ACC112 (cell line): ENCODE results near the gene TXNDC16.

Experiments used
- H2AFZ ChIP-seq: fragments of 200-600 bp; sonication (generic); one replicate; pipeline ENCODE4 v1.6.0; 2017; ENCODE audit warnings: antibody characterized with exemption, low read length; ENCODE audit not compliant: unreplicated experiment
- H3K27ac ChIP-seq: fragments of 200-600 bp; sonication (generic); 2 replicates; pipeline ENCODE4 v1.5.1; 2014; ENCODE audit warnings: low read depth, mild to moderate bottlenecking, antibody characterized with exemption, low read length, moderate library complexity
- H3K27me3 ChIP-seq: fragments of 200-600 bp; sonication (generic); 2 replicates; pipeline ENCODE4 v1.6.1; 2014; ENCODE audit warnings: mild to moderate bottlenecking, antibody characterized with exemption, low read length, moderate library complexity, mixed read lengths; ENCODE audit not compliant: insufficient read depth
- H3K36me3 ChIP-seq: fragments of 200-600 bp; sonication (generic); 2 replicates; pipeline ENCODE4 v1.6.1; 2016; ENCODE audit warnings: mild to moderate bottlenecking, antibody characterized with exemption, low read length, moderate library complexity, mixed read lengths; ENCODE audit not compliant: insufficient read depth
- H3K4me1 ChIP-seq: fragments of 200-600 bp; sonication (generic); one replicate; pipeline ENCODE4 v1.6.1; 2016; ENCODE audit warnings: low read length, mixed read lengths; ENCODE audit not compliant: insufficient read depth, unreplicated experiment, control insufficient read depth
- H3K4me3 ChIP-seq: fragments of 200-600 bp; sonication (generic); 2 replicates; pipeline ENCODE4 v1.5.1; 2014; ENCODE audit warnings: mild to moderate bottlenecking, low read depth, low read length
- H3K79me2 ChIP-seq: fragments of 200-600 bp; sonication (generic); one replicate; pipeline ENCODE4 v1.6.0; 2016; ENCODE audit warnings: low read length; ENCODE audit not compliant: control insufficient read depth, unreplicated experiment, insufficient read depth

Gene TXNDC16

GRCh38 chr14:52395728-52396127, 156.6 kb downstream of the TXNDC16 start:
- no peak overlapping the region for H2AFZ ChIP-seq
- H3K4me3 ChIP-seq = no peak overlapping the region
- no peak overlapping the region for H3K27ac ChIP-seq
- peaks cover 20% of the 10 kb centered on the region for H3K4me1 ChIP-seq
- no peaks in the 10 kb centered on the region for H3K36me3 ChIP-seq
- no peaks in the 10 kb centered on the region for H3K79me2 ChIP-seq
- H3K27me3 ChIP-seq = no peaks in the 10 kb centered on the region

GRCh38 chr14:52391881-52392615, 160.3 kb downstream of the TXNDC16 start:
- peak overlapping the region; percentile 50; the same call in 1 of the 2 replicates for H3K4me3 ChIP-seq
- peak overlapping the region; percentile 84 for H2AFZ ChIP-seq
- no peaks in the 10 kb centered on the region for H3K79me2 ChIP-seq
- H3K27ac ChIP-seq = peak overlapping the region; percentile 77
- no peaks in the 10 kb centered on the region for H3K36me3 ChIP-seq
- H3K4me1 ChIP-seq = peaks cover 15% of the 10 kb centered on the region
- no peaks in the 10 kb centered on the region for H3K27me3 ChIP-seq
